Left lobe of liver (tissue), 2 donors: ENCODE data around the gene FOXC2. TPM values are rescaled to one million over a fixed set of nuclear protein-coding genes. Genes with fewer than 3 reads are reported as not detected.

Source experiments
- ATAC-seq: fragments of 200-7000 bp; cut with Tn5 transposase; one replicate; pipeline ENCODE4 v1.9.1; 2020; ENCODE audit warnings: mild to moderate bottlenecking, moderate library complexity
- DNase-seq: peaks from one replicate; pipeline ENCODE4 v3.0.0-alpha.2; 2020; ENCODE audit warnings: low spot score
- total RNA-seq: library from RNA; stranded (reverse); gene quantifications from one replicate; pipeline ENCODE4 v1.2.1, GENCODE V29; 2021
- donor health status: DM: no; HTN: no; CAD: no; lungs with moderate emphysema.
- donor health status: DM: no; HTN: yes; CAD: no.

Gene FOXC2
- total RNA-seq, 1 donor from 2014 or later, result 0.13 TPM

GRCh38 chr16:86571530-86571915, 4.9 kb downstream of the FOXC2 start:
- DNase-seq (no peak), ATAC-seq (no peak)

- ATAC-seq (no peak), DNase-seq (no peak)
Observed at GRCh38 chr16:86572041-86572521, 5.5 kb downstream of the FOXC2 start.

- DNase-seq, result no peak
- no peak for ATAC-seq
Observed at GRCh38 chr16:86572606-86573005, 6.0 kb downstream of the FOXC2 start.

GRCh38 chr16:86573215-86573614, 6.6 kb downstream of the FOXC2 start:
- no peak for DNase-seq
- no peak for ATAC-seq

- ATAC-seq (no peak), DNase-seq (no peak)
Observed at GRCh38 chr16:86573646-86574508, 7.2 kb downstream of the FOXC2 start.

GRCh38 chr16:86574646-86575045, 8.0 kb downstream of the FOXC2 start:
- ATAC-seq, result no peak
- DNase-seq, result no peak

- ATAC-seq, result no peak
- no peak for DNase-seq
Observed at GRCh38 chr16:86575095-86575685, 8.6 kb downstream of the FOXC2 start.

GRCh38 chr16:86575754-86576557, 9.3 kb downstream of the FOXC2 start:
- DNase-seq (no peak), ATAC-seq (peak; percentile 70)

GRCh38 chr16:86576591-86577313, 10.1 kb downstream of the FOXC2 start:
- ATAC-seq, result no peak
- no peak for DNase-seq

GRCh38 chr16:86577314-86577971, 10.8 kb downstream of the FOXC2 start:
- DNase-seq (no peak), ATAC-seq (no peak)

GRCh38 chr16:86578061-86578599, 11.5 kb downstream of the FOXC2 start, which contains the start of gene FOXL1:
TSS of gene FOXL1 (plus strand) at chr16:86578549. CDS start at chr16:86578724, 175 bp downstream.
- no peak for ATAC-seq
- DNase-seq, result no peak

- ATAC-seq, result no peak
- DNase-seq, result no peak
Observed at GRCh38 chr16:86578611-86579267, 12.1 kb downstream of the FOXC2 start.

- ATAC-seq (no peak), DNase-seq (no peak)
Observed at GRCh38 chr16:86579268-86580062, 12.8 kb downstream of the FOXC2 start.

- no peak for ATAC-seq
Observed at GRCh38 chr16:86580063-86580790, 13.6 kb downstream of the FOXC2 start.

GRCh38 chr16:86580791-86581170, 14.2 kb downstream of the FOXC2 start:
- DNase-seq (no peak), ATAC-seq (no peak)

More at GRCh38 chr16:86580063-86580790, 13.6 kb downstream of the FOXC2 start:
- no peak for DNase-seq

GRCh38 chr16:86581458-86581857, 14.8 kb downstream of the FOXC2 start:
- DNase-seq (no peak), ATAC-seq (no peak)

- DNase-seq (no peak), ATAC-seq (no peak)
Observed at GRCh38 chr16:86584071-86584685, 17.5 kb downstream of the FOXC2 start.
